ENCODE data around the gene TNPO1.
A peak's percentile ranks its signal among the peaks of the same experiment; 100 is the strongest.

TNPO1 gene

GRCh38 chr5:72841756-72842535, 25.5 kb downstream of the TNPO1 start:
- no peak for TF ChIP-seq CTCF (IDR thresholded peaks at IDR 0.05; ENCODE audit: control insufficient read depth, insufficient read depth, low read depth, low read length, missing control alignments)
- peak; percentile 50 for DNase-seq (ENCODE audit: low read depth)
- no peak overlapping the region for H3K4me3 ChIP-seq (ENCODE audit: control insufficient read depth, low read depth, low read length)

- DNase-seq (ENCODE audit: low read depth) = no peak
- peak; percentile 21 for TF ChIP-seq CTCF (IDR thresholded peaks at IDR 0.05; ENCODE audit: control insufficient read depth, insufficient read depth, low read depth, low read length, missing control alignments)
- H3K4me3 ChIP-seq (ENCODE audit: control insufficient read depth, low read depth, low read length) = no peak overlapping the region
Observed at GRCh38 chr5:72842816-72843215, 26.4 kb downstream of the TNPO1 start.

GRCh38 chr5:72844218-72844603, 27.8 kb downstream of the TNPO1 start:
- no peak for TF ChIP-seq CTCF (IDR thresholded peaks at IDR 0.05; ENCODE audit: control insufficient read depth, insufficient read depth, low read depth, low read length, missing control alignments)
- no peak for DNase-seq (ENCODE audit: low read depth)
- H3K4me3 ChIP-seq (ENCODE audit: control insufficient read depth, low read depth, low read length) = no peak overlapping the region

GRCh38 chr5:72845889-72846288, 29.4 kb downstream of the TNPO1 start:
- H3K4me3 ChIP-seq (ENCODE audit: control insufficient read depth, low read depth, low read length) = no peak overlapping the region
- no peak for DNase-seq (ENCODE audit: low read depth)
- no peak for TF ChIP-seq CTCF (IDR thresholded peaks at IDR 0.05; ENCODE audit: control insufficient read depth, insufficient read depth, low read depth, low read length, missing control alignments)

- DNase-seq (ENCODE audit: low read depth) = no peak
- no peak for TF ChIP-seq CTCF (IDR thresholded peaks at IDR 0.05; ENCODE audit: control insufficient read depth, insufficient read depth, low read depth, low read length, missing control alignments)
- H3K4me3 ChIP-seq (ENCODE audit: control insufficient read depth, low read depth, low read length) = no peak overlapping the region
Observed at GRCh38 chr5:72846483-72846882, 30.0 kb downstream of the TNPO1 start.

- TF ChIP-seq CTCF (IDR thresholded peaks at IDR 0.05; ENCODE audit: control insufficient read depth, insufficient read depth, low read depth, low read length, missing control alignments) = no peak
- no peak for DNase-seq (ENCODE audit: low read depth)
- H3K4me3 ChIP-seq (ENCODE audit: control insufficient read depth, low read depth, low read length) = peak overlapping the region; percentile 66
Observed at GRCh38 chr5:72847439-72847838, 31.0 kb downstream of the TNPO1 start.

All from AG09309 (cell line).